ENCODE data around the gene SCLT1.

Gene SCLT1

DNA sequence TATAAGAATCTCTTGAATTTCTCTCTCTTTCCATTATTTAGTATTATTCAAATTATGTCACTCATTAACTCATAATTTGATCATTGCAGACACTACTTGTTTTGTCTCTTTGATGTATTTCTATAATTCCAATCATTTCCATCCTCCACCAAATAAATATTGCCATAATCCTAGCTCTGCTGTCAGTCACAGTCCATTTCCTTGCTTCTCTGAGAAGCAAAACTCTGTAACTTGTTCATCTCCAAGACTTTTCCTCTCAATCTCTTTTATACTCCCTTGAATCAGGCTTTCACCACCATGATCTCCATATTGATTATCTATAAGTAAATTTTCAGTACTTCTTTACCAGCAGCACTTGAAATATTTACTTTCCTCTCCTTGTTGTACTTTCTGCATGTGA, 135.9 kb downstream of the SCLT1 start:
- no peak overlapping the region for H3K27ac ChIP-seq
- TF ChIP-seq, protein P1, sequence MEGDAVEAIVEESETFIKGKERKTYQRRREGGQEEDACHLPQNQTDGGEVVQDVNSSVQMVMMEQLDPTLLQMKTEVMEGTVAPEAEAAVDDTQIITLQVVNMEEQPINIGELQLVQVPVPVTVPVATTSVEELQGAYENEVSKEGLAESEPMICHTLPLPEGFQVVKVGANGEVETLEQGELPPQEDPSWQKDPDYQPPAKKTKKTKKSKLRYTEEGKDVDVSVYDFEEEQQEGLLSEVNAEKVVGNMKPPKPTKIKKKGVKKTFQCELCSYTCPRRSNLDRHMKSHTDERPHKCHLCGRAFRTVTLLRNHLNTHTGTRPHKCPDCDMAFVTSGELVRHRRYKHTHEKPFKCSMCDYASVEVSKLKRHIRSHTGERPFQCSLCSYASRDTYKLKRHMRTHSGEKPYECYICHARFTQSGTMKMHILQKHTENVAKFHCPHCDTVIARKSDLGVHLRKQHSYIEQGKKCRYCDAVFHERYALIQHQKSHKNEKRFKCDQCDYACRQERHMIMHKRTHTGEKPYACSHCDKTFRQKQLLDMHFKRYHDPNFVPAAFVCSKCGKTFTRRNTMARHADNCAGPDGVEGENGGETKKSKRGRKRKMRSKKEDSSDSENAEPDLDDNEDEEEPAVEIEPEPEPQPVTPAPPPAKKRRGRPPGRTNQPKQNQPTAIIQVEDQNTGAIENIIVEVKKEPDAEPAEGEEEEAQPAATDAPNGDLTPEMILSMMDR (conservative IDR thresholded peaks at IDR 0.05): no peak

DNA sequence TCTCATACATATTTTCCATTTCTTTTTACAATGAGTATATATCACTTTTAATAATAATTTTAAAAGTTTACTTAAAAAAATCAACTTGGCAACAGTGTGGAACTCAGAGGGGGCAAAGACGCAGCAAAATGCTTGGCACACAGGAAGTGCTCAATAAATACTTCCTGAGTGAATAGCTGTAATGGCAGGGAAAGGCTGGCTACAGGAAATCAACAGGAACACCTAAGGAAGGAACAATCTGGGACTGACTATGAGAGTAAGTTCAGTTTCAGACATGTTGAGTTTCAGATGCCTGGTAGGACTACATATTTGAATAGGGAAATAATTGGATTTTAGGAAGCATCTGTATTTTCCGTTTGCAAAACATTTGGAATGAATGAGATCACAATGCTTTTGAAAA, 137.6 kb downstream of the SCLT1 start:
- H3K27ac ChIP-seq: no peak overlapping the region
- TF ChIP-seq, protein P1 (conservative IDR thresholded peaks at IDR 0.05): no peak

DNA sequence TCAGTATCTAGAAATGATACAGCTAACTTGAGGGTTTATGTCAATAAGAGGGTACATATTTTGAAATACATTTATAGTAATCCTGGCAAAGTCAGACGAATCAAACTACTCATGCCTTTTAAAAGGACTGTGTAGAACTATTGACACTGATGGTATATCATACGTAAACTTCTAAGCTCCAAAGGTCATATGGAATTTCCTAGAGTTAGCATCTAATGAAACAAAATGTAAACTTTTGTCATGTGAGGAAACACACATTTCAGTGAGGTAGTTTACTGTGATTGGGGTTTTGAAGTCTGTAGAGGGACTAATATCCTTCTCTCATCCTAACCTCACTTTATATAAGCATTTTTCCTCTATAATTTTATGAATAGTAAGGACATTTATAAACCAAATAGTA, 138.4 kb downstream of the SCLT1 start:
- no peak overlapping the region for H3K27ac ChIP-seq
- TF ChIP-seq, protein P1 (conservative IDR thresholded peaks at IDR 0.05): no peak

DNA sequence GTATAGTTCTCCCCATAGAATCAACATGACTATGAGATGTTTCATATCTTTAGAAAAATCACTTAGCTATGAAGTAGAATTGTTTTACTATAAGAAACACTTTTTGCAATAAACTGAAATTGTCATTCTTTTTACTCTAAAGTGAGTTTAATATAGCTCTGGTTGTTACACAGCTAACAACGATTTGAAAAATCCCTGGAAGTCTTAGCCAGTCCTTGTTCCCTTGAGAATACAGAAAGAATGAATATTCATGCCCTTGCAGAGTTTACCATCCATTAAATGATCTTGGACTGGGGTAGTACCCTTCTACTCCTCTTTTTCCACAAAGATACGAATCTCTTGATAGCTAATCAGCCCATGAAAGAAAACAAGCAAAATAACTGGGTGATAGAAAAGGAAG, 142.0 kb downstream of the SCLT1 start:
- TF ChIP-seq, protein P1 (conservative IDR thresholded peaks at IDR 0.05): no peak
- no peak overlapping the region for H3K27ac ChIP-seq

DNA sequence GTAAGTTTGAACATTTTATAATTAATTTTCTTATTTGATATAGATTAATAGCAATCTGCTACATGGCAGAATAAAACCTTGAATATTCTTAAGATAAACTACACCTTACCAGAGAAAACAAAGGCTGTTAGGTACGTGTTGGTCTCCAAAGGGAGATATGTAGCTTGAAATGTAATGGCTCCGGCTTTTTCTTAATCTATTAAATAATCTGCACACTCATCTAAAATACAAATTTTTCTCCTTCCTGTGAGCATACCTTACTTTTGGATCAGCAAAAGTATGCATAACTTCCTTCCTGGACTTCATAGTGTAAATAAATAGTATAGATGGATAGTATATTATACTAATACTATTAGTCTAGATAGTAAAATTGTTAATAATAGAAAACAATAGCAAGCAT, 142.5 kb downstream of the SCLT1 start:
- TF ChIP-seq, protein P1 (conservative IDR thresholded peaks at IDR 0.05): no peak
- H3K27ac ChIP-seq: no peak overlapping the region

DNA sequence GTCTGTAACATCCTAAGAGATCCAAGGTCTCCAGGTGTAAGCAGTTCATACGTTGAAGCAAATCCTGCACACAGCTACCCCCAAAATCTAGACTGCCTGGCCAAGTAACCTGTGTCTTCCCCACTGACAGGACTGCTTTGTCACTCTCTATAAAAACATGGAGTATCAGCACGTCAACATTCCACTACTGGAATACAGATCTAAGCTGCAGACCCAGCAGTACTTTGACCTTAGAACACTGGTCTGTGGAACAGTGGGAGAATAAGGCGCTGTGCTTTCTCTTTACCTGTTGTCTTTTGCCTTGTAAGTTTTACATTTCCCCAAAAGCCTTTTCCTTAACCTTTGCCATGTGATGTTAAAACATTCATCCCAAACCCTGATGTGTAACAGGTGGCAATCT, 146.4 kb downstream of the SCLT1 start:
- H3K27ac ChIP-seq: no peak overlapping the region
- TF ChIP-seq, protein P1 (conservative IDR thresholded peaks at IDR 0.05): no peak

DNA sequence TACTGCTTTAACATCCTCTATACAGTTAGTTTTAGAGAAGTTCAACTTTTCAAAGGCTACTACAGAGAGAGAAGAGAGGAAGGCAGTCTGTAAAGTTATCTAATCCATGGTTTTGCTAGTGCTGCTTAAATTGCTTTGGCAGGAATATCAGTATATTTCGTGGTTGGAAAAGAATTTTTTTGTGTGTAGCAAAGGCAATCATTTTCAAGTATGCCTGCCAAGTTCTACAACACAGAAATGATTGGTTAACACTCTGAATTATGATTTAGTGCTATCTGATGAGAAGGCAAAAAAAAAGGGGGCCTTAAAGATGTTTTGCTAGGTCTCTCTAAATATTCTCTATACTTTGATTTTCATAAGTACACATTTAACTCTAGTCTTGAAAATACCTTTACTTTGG, 150.7 kb downstream of the SCLT1 start:
- no peak overlapping the region for H3K27ac ChIP-seq
- TF ChIP-seq, protein P1 (conservative IDR thresholded peaks at IDR 0.05): no peak

DNA sequence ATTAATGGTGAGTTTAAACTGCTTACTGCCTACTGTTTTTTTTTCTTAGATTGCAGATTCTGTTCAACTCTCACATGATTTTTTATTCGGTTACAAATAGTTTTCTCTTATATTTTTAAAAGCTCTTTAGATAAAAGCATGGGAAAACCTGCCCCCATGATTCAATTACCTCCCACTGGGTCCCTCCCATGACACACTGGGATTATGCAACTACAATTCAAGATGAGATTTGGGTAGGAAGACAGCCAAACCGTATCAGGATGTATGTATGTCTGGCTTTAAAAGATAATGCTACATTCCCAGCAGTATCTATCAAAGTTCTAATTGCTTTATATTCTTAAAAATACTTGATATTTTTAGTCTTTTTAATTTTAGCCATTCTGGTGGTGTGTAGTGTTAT, 152.4 kb downstream of the SCLT1 start:
- TF ChIP-seq, protein P1 (conservative IDR thresholded peaks at IDR 0.05): no peak
- H3K27ac ChIP-seq: no peak overlapping the region

All from VCaP (cell line).